SK-N-MC (cell line): ENCODE data around the gene IPO7.

ENCODE experiments used
- DNase-seq: peaks from one replicate; pipeline ENCODE4 v3.0.0-alpha.2; 2011; ENCODE audit warnings: low read depth, low spot score
- H3K27ac ChIP-seq: fragments of 200-600 bp; sonication (generic); 2 replicates; pipeline ENCODE4 v1.5.1; 2016; ENCODE audit warnings: mixed run types
- H3K36me3 ChIP-seq: fragments of 200-600 bp; sonication (generic); 2 replicates; pipeline ENCODE4 v1.6.1; 2017; ENCODE audit warnings: antibody characterized with exemption, low read length, mixed read lengths; ENCODE audit not compliant: insufficient read depth
- H3K4me3 ChIP-seq: fragments of 200-600 bp; sonication (generic); 2 replicates; pipeline ENCODE4 v1.5.1; 2016
- H3K9ac ChIP-seq: fragments of 200-600 bp; sonication (generic); 2 replicates; pipeline ENCODE4 v1.8.0; 2017; ENCODE audit warnings: mixed run types, mixed read lengths; ENCODE audit not compliant: insufficient read length
- H3K9me3 ChIP-seq: fragments of 200-600 bp; sonication (generic); 2 replicates; pipeline ENCODE4 v1.6.1; 2017; ENCODE audit warnings: low read depth, mild to moderate bottlenecking, antibody characterized with exemption, low read length, moderate library complexity, mixed read lengths
- EZH2 ChIP-seq: fragments of 200-600 bp; sonication (generic); IDR thresholded peaks from one replicate; pipeline ENCODE4 v1.6.1; 2017; ENCODE audit warnings: antibody characterized with exemption
- FOXP2 ChIP-seq: optimal IDR thresholded peaks from 2 replicates; pipeline ENCODE3; 2011; ENCODE audit warnings: mild to moderate bottlenecking, moderate library complexity; ENCODE audit not compliant: insufficient read depth; ENCODE audit errors: extremely low read length, control extremely low read depth
- POLR2AphosphoS5 ChIP-seq: IDR thresholded peaks from 2 replicates; pipeline ENCODE4 v1.6.1; 2012; ENCODE audit warnings: mild to moderate bottlenecking, low read depth, low read length, borderline replicate concordance

Gene IPO7

DNA sequence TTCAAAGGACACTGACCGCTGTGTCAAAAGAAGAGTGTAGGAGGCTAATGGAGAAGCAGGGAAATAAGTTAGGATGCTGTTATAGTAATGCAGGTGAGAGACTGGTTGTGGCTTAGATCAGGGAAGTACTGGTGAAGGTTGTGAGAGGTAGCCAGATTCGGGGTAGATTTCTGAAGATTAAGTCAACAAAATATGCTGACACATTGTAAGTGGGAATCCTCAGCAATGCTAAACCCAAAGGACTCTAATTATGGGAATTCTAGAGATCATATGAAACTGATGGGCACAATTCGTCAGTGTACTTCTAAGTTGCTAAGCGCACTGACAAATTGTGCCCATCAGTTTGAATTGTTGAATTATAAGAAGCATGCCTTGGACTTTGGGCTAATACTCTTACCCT is 86.3 kb downstream of the IPO7 start:
- H3K9me3 ChIP-seq, result no peaks in the 10 kb centered on the region
- no peak for DNase-seq
- H3K4me3 ChIP-seq, result no peak overlapping the region
- no peak overlapping the region for H3K27ac ChIP-seq
- TF ChIP-seq POLR2AphosphoS5, result no peak
- no peak for TF ChIP-seq FOXP2
- TF ChIP-seq EZH2, result no peak
- peaks cover 21% of the 10 kb centered on the region for H3K36me3 ChIP-seq
- no peak overlapping the region for H3K9ac ChIP-seq

DNA sequence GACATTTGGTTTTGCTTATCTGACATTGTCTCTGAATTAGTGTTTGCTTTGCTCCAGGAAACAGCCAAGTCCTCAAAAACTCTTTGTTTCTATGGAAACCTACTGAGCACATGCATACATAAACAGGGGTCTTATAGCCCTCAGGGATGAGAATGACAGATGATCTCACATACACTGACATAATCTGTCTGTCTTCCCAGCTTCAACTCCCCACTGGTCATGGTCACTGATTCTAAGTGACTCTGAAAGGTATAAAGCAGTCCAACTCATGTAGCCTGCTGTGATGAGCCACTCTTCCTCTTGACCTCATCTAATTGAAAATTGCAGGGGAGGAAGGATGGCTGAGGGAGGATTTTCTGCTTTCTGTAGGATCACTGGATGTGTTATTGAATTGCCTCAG is 89.0 kb downstream of the IPO7 start:
- TF ChIP-seq POLR2AphosphoS5 (no peak), FOXP2 (no peak), EZH2 (no peak)
- Histone ChIP-seq H3K36me3 (peaks cover 27% of the 10 kb centered on the region), H3K4me3 (no peak overlapping the region), H3K9ac (no peak overlapping the region), H3K9me3 (no peaks in the 10 kb centered on the region), H3K27ac (peak overlapping the region; percentile 39; the same call in 1 of the 2 replicates)
- no peak for DNase-seq

DNA sequence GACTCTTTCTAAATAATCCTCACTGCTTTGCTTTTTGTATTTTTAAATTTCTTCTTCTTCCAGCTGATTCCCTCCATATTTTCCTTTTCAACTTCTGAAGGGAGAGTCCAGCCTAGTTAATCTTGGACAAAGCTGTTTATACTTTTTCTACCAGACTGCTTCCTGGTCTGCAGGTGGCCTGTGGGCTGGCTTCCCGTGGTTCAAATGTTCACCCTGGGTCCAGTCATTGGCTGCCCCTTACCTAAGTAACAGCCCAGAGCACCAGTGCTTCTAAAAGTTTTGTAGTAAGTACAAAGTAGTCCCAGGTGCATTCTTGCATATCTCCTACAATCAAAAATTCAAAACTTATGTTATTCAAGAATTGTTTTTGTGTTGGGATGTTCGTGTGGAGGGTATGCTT is 95.4 kb downstream of the IPO7 start:
- Histone ChIP-seq H3K4me3 (no peak overlapping the region), H3K27ac (no peak overlapping the region), H3K9ac (no peak overlapping the region), H3K9me3 (no peaks in the 10 kb centered on the region), H3K36me3 (peaks cover 25% of the 10 kb centered on the region)
- DNase-seq, result no peak
- TF ChIP-seq FOXP2 (no peak), EZH2 (no peak), POLR2AphosphoS5 (no peak)

DNA sequence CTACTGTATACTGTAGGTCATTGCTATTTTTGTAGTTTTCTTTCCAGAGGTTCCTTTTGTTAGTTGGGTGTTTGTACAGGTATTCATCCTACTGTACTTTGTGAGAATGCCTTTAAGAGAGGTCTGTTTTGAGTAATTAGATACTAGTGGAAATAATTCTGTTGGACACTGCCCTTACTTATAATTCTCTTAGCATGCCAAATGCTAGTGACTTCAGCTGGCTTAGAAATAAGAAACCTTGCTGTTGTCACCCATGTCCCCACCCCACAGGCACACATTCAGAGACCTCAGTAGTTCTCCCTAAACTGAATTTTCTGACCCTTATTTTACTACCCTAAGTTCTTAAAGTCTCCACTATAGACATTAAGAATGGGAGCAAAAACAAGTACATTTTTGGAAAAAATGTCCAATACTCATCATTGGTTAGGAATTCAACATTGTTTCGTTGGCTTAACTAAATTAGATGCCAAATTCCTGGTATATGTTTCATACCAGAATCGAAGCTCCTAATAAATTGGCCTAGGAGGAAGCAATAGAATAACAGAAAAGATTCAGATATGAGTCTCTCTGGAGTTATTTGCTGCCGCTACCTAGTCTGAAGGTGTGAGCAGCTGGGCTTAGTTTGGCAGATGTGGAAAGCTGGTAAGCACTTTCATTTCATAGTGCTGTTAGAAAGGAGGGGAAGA is 104.8 kb downstream of the IPO7 start:
- Histone ChIP-seq H3K9me3 (no peaks in the 10 kb centered on the region), H3K27ac (no peak overlapping the region), H3K36me3 (peaks cover 15% of the 10 kb centered on the region), H3K9ac (no peak overlapping the region), H3K4me3 (no peak overlapping the region)
- TF ChIP-seq FOXP2 (no peak), POLR2AphosphoS5 (no peak)
- DNase-seq, result no peak

DNA sequence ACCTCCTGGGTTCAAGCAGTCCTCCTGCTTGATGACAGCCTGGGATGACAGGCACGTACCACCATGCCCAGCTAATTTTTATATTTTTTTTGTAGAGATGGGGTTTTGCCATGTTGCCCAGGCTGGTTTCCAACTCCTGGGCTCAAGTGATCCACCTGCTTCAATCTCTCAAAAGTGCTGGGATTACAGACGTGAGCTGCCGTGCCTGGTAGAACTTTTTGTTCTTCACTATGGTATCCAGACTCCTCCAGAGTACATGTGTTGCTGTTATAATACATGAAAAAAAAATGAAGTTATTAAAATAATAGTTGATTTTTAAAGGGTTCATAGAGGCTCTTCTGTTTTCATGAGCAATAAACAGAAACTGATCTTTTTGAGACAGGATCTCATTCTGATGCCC is 105.9 kb downstream of the IPO7 start:
- DNase-seq, result no peak
- H3K9me3 ChIP-seq, result no peaks in the 10 kb centered on the region
- TF ChIP-seq EZH2 (no peak), POLR2AphosphoS5 (no peak), FOXP2 (no peak)
- H3K27ac ChIP-seq, result no peak overlapping the region
- peaks cover 20% of the 10 kb centered on the region for H3K36me3 ChIP-seq
- H3K9ac ChIP-seq, result no peak overlapping the region
- H3K4me3 ChIP-seq, result no peak overlapping the region

DNA sequence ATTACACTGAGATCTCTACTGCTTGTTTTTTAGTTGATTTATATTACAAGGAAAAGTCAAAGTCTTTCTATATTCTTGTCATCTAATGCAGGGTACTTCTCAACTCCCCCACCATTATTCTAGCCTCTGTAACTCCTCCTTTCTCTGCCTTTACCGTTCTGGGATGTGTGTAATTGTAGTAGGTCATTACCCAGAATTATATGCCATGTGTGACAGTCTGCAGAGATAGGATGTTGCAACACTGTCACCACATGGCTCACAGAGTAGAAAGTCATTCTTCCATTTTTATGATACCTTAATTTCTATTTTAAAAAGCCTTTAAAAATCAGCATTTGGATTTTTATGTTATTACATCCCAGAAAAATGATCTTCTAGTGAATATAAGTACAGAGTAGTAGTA is 109.0 kb downstream of the IPO7 start:
- H3K27ac ChIP-seq, result no peak overlapping the region
- H3K36me3 ChIP-seq, result peaks cover 36% of the 10 kb centered on the region; the same call in 1 of the 2 replicates
- no peak for DNase-seq
- no peak overlapping the region for H3K9ac ChIP-seq
- no peak overlapping the region for H3K4me3 ChIP-seq
- TF ChIP-seq POLR2AphosphoS5 (no peak), EZH2 (no peak), FOXP2 (no peak)
- H3K9me3 ChIP-seq, result no peaks in the 10 kb centered on the region

DNA sequence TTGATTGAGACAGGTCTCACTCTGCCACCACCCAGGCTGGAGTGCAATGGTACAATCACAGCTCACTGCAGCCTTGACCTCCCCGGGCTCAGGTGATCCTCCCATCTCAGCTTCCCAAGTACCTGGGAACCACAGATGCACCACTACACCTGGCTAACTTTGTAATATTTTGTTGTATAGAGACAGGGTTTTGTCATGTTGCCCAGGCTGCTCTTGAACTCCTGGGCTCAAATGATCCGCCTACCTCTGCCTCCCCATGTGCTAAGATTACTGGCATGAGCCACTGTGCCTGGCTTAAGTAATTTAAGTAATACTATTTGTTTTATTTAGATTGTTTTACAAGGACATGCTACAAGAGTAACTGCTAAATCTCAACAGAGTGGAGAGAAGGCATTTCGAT is 109.9 kb downstream of the IPO7 start:
- no peak for TF ChIP-seq EZH2
- TF ChIP-seq FOXP2, result no peak
- no peak for TF ChIP-seq POLR2AphosphoS5
- Histone ChIP-seq H3K9me3 (no peaks in the 10 kb centered on the region), H3K4me3 (no peak overlapping the region), H3K27ac (no peak overlapping the region), H3K9ac (no peak overlapping the region), H3K36me3 (peaks cover 38% of the 10 kb centered on the region; the same call in 1 of the 2 replicates)
- no peak for DNase-seq

DNA sequence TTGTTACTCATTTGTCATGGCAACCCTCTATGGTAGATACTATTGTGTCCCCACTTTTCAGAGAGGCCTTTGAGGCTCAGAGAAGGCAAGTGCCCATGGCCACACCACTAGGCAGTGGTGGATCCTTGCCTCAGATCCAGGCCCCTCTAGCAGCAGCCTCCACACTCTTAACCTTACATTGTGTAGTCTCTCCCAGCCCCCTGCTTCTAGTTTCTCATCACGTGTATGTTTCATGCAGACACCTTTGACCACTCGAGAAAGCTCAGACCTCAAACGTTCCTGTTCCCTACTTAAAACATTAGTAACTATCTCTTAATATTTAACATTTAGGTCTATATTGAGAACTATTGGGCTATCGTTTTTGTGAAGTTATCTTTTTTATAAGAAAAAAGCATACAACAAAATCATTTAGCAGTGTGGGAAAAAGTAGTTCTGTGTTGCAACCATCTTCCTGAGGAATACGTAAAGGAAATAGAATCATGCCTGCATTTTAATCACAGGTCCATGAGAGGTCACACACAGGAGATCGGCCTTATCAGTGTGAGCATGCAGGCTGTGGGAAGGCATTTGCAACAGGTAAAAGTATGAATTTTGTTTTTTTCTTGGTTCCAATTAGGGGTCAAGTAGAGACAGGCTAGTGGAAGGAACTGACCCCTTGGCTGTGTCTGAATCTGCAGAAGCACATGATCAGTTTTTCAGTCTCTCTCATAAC is 111.5 kb downstream of the IPO7 start:
- Histone ChIP-seq H3K27ac (no peak overlapping the region), H3K36me3 (peaks cover 38% of the 10 kb centered on the region; the same call in 1 of the 2 replicates)

More for the DNA sequence above, 111.5 kb downstream of the IPO7 start:
- Histone ChIP-seq H3K4me3 (no peak overlapping the region), H3K9ac (no peak overlapping the region), H3K9me3 (no peaks in the 10 kb centered on the region)
- no peak for DNase-seq
- TF ChIP-seq FOXP2 (no peak), EZH2 (no peak), POLR2AphosphoS5 (no peak)
